GM21447 (cell line): ENCODE results near the gene ARFGEF2.
A peak's percentile ranks its signal among the peaks of the same experiment; 100 is the strongest.

Experiments used
- ATAC-seq: cut with Tn5 transposase; IDR thresholded peaks from one replicate; pipeline ENCODE4 v1.9.1; 2021; ENCODE audit not compliant: unreplicated experiment

The ARFGEF2 gene

DNA sequence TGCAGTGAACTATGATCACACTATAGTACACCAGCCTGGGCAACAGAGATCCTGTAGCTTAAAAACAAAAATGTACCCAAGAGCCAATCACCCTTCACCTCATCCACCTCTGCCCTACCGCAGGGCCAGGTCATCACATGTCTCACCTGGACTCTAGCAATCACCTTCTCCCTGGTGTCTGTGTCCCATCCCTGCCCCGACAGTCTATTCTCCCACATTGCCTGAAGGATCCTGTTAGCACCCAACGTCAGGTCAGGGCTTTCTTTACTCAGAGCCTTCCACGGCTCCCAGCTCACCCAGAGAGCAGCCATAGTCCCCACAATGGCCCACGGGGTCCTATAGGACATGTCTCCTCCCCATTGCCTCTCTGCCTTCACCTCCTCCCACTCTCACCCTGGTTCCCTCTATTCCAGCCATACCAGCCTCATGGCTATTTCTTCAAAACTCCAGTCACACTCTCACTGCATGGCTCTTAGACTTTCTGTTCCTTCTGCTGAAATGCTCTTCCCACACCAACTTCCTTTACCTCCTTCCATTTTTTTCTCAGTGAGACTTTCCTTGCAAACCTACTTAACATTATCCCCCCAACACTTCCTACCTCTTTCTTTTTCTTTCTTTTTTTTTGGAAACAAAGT is 22.5 kb upstream of the ARFGEF2 start:
- ATAC-seq: no peak

DNA sequence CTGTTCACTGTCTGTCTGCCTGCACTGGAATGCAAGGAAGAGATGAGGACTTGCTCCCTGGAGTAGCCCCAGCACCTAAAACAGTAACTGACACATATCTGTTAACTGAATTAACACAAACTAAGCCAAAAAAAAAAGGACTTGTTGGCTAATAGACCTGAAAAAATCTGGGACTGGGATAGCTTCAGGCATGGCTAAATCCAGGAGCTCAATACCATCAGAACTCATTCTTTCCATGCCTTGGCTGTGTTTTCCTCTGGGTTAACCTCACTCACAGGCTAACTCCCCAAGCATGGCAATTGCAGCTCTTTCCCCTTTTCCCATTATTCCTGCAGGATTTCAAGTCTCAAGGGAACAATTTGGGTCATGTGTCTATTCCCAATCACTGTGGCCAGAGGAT is 21.6 kb upstream of the ARFGEF2 start:
- no peak for ATAC-seq

DNA sequence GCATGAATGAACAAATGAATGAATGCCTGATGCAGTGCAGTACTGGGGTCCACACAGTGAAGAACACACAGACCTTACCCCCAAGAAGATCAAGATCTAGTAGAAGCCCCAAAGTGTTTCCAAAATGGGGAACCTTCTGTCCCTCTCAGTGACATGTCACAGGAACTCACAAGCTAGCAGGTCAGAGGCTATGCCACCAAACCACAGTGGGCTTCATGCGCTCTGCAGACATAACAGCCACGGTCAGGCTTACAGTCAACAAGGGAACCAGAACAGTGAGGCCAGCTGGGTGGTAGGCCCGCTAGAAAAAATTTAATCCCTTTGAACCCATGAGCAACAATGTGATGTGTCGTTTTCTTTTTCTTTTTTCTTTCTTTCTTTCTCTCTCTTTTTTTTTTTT is 20.2 kb upstream of the ARFGEF2 start:
- no peak for ATAC-seq

DNA sequence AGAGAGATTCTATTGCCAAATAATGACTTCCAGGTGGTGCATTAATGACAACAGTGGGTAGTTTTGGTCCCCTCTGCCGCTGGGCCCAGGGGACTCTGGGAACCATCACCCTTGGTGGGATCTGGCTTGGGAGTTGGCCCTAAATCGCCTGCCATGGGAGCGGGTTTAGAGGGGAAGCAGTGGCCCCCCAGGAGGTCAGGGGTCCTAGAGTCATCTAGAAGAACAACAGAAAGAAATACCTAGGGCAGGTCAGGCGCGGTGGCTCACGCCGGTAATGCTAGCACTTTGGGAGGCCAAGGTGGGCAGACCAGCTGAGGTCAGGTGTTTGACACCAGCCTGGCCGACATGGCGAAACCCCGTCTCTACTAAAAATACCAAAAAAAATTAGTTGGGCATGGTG is 17.8 kb upstream of the ARFGEF2 start:
- no peak for ATAC-seq

DNA sequence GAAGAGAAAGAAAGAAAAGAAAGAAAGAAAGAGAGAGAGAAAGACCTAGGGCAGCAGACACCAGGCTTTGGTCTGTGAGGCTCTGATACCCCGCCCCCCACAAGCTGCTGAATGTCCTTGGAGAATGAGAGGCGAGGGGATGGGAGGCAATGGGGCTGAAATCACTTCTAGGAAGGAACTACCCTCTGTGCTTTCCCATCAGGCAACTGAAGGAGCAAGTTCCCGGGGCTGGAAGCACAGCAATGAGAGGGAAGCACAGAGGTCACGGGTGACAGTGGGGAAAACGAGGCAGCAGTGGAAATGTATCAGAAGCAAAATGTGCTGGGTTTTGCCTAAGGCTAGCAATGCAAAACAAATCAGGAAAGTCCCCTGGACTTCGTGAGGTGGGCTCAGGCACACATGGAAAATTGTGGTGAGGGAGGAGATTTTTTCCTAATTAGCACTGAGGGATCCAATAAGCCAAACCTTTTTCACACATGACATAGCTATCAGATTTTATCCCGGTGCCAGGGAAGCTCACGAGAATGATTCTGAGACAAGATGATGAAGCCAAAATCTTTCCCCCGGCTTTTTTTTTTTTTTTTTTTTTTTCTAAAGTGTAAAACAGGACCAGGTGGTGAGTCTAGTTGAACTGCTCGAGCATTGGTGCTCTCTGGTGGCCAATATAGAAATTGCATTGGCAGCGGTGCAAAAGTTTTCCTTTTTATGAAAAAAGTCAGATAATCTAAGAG is 16.8 kb upstream of the ARFGEF2 start:
- ATAC-seq: no peak

DNA sequence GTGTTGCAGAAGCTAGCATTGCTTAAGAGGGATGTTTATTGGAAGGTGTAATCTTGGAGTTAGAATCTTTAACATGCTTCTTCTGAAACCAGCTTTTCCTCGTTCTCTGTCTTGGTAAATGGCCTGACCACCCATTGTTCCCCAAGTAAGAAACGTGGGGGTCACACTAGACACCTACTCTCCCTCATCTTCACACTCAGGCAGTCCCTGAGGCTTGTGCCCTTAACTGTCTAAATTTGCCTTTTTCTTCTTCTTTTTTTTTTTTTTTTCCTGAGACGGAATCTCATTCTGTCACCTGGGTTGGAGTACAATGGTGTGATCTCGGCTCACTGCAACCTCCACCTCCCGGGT is 16.2 kb upstream of the ARFGEF2 start:
- ATAC-seq: no peak

DNA sequence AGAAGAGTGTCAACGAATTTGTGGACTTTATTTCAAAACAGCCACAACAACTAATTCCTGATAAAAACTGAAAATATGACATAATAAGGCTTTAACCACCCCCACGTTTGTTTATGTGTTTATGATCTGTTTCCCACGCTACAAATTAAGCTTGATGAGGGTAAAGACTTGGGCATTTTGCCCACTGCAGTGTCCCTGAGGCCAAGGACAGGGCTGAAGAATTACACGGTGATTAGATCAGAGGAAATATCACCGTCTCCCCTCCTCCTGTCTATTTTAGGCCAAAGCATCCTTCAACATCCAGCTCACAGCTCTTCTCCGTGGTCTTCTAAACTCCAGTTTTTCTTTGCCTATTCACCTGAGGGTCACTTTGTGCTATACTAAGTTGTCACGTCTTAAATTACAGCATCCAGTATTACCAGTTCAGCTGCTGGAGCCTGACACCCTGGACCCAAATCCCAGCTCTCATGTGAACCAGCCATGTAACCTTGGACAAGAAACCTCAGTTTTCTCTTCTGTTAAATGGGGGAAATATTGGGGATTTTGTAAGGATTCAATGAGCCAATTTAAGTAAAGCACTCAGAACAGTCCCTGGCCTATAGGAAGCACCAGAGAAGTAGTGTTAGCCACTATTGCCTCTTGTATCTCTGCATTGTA is 15.2 kb upstream of the ARFGEF2 start:
- ATAC-seq: no peak

DNA sequence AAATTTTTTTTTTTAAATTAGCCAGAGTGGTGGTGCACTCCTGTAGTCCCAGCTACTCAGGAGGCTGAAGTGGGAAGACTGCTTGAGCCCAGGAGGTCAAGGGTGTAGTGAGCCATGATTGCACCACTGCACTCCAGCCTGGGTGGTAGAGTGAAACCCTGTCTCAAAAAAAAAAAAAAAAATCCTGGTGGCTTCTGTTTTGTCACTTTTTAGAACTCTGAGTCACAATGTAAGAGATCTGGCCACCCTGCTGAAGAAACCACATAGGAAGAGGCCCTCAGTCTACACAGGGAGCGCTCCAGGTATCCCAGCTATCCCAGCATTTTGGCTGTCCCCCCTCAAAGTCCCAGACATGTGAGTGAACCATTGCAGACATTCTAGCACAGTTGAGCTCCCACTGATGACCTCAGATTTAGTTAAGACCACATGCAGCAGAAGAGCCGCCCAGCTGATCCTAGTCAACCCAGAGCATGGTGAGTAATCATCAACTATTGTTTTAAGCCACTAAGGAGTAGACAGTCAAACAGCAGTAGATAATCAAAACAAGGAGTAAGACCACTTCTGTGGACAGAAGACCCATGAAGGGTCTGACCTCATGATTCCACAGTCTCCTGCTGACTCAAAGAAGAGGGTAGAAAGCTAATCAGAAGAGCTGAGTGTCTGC is 12.7 kb upstream of the ARFGEF2 start:
- no peak for ATAC-seq

DNA sequence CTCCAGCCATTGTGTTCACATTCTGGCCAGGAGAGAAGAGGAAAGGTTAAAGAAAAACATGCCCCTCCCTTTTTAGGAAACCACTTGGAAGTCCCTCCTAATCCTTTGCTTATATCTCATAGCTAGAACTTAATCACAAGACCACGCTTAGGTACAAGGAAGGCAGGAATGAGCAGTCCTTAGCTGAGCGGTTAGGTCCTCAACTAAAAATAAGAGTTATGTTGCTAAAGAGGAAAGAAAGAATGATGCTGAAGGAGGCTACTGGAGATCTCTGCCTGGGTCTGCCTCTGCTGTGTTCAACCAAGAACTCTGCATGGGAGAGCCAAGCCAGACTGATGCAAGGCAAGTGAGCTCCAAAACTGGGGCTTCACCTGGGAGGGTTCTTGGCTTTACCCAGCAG is 11.6 kb upstream of the ARFGEF2 start:
- ATAC-seq: no peak

DNA sequence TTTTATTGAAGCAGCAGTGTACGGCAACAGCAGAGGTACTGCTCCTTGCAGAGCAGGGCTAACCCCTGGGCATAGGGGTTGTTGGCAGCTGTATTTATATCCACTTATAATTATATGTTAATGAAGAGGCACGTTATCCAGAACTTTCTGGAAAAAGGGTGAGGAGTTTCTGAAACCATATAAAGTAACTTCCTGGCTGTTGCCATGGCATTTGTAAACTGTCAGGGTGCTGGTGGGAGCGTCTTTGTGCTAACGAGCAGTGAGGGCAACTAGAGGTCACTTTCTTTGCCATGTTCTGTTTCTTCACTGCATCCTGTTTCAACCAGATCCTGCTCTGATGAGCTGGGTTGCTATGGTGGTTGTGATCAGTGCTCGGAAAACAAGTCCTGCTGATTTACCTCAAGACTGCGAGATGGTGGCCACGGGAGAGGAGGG is 11.1 kb upstream of the ARFGEF2 start:
- ATAC-seq: no peak

DNA sequence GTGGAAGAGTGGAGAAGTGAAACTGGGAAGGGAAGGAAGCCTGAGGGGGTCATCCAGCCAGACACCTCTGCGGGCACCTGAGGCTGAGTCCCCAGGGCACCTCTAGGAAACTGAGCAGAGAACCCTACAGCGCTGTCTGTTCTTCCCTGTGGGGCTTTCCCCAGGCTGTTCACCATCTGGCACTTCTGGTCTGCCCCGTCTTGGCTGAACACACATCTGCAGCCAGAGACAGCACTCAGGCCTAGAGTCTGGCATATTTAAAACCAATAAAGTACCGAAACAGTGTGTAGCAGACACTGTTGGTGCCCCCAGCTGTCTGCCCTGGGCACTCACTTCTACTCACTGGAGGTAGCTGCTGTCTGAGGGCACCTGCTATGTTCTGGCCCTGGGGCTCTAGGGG is 9.4 kb upstream of the ARFGEF2 start:
- peak; percentile 90 for ATAC-seq

DNA sequence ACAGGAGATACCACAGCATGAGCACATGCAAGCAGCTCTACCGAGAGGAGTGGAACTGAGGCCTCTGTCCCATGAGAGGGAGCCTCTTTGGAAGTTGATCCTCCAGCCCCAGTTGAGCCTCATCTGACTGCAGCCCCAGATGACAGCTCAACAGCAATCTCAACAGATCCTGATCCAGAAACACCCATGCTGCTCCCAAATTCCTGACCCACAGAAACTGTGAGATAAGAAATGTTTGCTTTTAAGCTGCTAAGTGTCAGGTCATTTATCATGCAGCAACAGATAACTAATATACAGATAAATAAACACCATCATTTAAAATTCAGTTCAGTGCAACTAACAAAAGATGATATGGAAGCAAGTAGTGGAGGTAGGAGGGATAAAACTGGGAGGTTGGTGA is 4.8 kb upstream of the ARFGEF2 start:
- no peak for ATAC-seq

DNA sequence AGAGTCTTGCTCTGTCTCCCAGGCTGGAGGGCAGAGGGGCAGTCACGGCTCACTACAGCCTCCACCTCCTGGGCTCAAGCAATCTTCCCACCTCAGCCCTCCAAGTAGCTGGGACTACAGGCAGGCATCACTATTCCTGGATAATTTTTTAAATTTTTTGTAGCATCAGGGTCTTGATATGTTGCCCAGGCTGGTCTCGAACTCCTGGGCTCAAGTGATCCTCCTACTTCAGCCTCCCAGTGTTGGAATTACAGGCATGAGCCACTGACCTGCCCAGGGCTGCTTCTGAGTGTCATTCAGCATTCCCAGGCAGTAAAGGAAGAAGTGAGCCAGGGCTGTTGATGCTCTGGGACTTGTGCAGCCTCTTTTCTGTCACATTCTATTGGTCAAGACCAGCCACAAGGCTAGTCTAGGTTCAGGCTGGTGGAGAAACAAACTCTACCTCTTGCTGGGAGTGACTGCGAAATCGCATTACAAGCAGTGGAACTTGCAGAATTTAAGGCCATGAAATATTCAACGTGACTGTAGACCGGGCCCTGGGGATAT is 2.1 kb upstream of the ARFGEF2 start:
- no peak for ATAC-seq

DNA sequence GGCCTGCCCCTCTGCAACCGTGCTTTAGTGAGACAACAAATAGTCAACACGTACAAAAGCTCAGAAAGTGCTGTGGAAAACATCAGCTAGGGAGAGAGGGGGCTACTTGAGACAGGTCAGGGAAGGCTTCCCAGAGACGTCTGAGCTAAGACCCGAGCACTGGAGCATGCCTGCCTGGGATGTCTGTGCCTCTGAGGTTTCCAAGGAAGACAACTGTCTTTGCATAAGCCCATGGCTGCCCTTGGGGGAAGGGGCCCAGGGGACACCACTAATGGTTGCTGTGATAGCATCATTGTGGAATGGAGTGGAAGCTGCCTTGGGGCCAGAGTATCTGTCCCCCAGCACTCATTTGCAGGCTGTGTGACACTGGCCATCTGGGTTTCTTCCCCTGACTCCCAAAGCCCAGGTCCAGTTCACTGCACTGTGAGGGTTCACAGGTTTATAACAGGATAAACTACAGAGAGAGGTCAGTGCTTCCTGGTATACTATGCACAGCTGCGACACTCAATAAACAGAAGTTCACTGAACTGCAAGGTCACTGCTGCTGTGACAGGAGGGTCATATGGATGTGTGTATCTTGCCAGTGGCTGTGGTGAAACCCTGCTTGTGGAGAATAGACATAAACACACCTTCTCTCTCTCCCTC is 1.5 kb upstream of the ARFGEF2 start:
- ATAC-seq: no peak

DNA sequence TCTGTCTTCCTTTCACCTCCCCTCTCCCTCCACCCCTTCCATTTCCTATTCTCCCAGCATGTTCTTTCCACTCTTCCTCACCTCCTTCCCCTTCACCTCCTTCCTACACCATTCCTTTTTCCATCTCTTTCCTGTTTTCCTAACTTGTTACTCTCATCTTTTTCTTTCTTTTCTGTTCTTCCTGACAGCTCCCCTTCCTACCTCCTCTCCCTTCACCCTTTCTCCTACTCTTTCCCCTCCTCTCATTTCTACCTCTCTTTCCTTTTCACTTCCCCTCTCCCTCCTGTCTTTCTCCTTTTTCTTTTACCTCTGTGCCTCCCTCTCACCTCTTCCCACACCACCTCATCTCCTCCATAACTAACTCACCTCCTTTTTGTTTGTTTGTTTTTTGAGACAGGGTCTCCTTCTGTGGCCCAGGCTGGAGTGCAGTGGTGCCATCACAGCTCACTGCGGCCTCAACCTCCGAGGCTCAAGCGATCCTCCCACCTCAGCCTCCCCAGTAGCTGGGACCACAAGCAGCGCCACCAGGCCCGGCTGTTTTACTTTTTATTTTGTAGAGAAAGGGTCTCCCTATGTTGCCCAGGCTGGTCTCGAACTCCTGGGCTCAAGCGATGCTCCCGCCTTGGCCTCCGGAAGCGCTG is 864 bp upstream of the ARFGEF2 start:
- no peak for ATAC-seq

DNA sequence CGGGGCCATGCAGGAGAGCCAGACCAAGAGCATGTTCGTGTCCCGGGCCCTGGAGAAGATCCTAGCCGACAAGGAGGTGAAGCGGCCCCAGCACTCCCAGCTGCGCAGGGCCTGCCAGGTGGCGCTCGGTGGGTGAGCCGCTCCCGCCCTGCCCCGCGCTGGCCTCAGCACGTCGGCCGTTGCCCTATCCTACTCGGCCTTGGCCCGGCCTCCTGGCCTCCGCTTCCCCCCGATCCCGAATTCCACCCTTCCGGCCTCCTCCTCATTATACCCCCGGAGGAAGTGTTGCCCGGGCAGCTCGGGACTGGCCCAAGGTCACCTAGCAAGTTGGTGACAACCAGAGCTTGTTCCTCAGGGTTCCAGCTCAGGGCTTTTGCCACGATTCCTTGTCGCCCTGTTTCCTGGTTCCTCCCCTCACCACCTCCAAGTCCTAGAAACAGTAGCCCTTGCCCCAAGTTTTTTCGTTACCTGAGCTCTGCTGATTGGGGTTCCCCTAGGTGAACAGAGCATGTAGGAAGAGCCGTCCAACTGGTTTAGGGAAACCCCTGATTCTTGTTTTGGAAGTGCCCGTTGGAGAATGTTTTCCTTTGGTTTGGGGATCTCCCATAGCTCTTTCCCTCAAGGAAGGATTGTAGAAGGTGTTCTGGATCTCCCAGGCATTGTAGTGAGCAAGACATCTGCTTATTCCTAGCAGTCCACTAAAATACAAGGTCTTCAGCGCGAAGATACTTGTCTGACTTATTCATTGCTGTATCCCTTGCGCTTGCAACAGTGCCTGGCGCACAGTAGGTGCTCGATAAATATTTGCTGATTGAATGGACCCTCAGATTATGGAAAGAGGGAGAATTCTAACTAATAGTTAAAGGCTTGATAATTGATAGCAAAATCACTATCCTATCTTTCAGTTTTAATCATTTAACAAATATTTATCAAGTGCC is 641 bp downstream of the ARFGEF2 start:
- ATAC-seq: peak; percentile 33

DNA sequence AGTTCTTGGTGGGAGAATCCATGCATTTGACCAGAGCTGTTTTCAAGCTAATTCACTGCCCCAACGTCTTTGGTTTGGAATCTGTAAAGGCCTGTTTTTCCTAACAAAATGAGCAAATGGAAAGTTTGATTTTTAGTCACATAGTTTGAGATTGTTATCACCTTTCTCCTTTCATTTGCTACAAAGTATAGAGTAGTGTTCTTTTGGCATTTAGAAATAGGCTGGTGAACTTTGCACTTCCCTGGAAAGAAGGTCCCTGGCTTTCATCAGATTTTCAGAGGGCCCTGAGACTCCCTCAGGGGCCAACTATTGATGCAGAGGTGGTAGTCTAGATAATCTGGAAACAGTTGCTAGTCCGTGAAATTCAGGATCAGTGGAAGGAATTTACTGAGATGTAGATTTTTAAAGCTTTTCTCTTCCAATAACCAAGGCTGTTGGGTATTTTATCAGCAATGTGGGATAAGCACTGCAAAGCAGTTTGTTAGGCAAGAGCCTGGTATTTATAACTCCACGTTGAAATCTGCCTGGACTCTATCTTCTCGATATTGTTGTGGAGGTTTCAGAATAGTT is 1.7 kb downstream of the ARFGEF2 start:
- ATAC-seq: no peak

DNA sequence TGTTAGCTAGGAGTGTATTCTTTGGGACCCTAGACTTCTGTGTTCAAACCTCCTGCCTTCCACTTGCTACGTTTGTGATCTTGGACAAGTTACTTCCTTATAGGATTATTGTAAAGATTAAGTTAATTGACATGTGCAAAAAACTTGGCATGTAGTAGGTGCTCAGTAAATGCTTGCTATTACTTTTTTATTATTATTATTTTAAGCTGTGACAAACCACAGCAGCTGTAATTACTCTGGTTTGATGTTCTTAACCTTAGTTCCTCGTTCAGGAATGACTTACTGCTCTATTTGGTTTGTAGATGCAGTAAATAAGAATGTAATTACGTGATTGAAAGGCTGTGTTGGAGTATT is 3.2 kb downstream of the ARFGEF2 start:
- ATAC-seq: no peak

DNA sequence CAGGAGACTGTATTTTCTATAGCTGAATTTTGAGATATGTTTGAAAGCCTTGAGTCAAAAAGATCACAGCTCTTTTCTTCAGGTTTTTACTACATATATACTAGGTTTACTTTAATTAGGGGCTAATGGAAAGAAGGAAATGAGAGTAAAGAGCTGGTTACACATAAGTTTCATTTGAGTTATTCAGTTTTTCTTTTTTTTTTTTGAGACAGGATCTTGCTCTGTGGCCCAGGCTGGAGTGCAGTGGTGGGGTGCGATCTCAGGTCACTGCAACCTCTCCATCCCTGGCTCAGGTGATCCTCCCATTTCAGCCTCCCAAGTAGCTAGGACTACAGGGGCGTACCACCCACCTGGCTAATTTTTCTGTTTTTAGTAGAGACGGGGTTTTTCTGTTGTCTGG is 4.8 kb downstream of the ARFGEF2 start:
- no peak for ATAC-seq
